K562 (cell line): ENCODE measurements around the gene MIEF2. TPM values are rescaled to one million over a fixed set of nuclear protein-coding genes. Genes with fewer than 3 reads are reported as not detected.

Experiments
- ATAC-seq: fragments of 200-7000 bp; cut with Tn5 transposase; 3 replicates; pipeline ENCODE4 v1.9.1; 2020; ENCODE audit warnings: moderate library complexity
- BruUV-seq: library from RNA; stranded (reverse); fragments of 400-500 nt; replicated peaks from 2 replicates; lab custom pipeline; 2021; lab: Mats Ljungman, UMichigan
- CTCF ChIA-PET: fragments of 300-600 bp; formaldehyde crosslinking; extraction: SDS; loops from one replicate; lab custom pipeline; 2021; ENCODE audit warnings: low intra/inter-chr PET ratio; lab: Yijun Ruan, JAX
- POLR2A ChIA-PET: fragments of 300-600, 350-650 bp; sonication (Branson Sonifier 250); formaldehyde crosslinking; extraction: SDS; loops from one replicate; lab custom pipeline; 2021; ENCODE audit warnings: antibody characterized with exemption, inconsistent platforms; lab: Yijun Ruan, JAX
- DNase-seq, 4 experiments: peaks; one replicate each; pipeline versions ENCODE4 v3.0.0 to v3.0.0-alpha.2; 2011 to 2018; ENCODE audit warnings: low spot score in 3 of 4, mixed read lengths in 3 of 4; ENCODE audit errors: extremely low read depth in 1 of 4
- FAIRE-seq: peaks from 2 replicates; lab custom pipeline; 2011; peaks lifted over from hg19 to GRCh38; lab: Jason Lieb, UNC
- H2AFZ ChIP-seq: 2 replicates; pipeline ENCODE4 v1.6.0; 2011; ENCODE audit warnings: low read depth, low read length, control low read depth, inconsistent platforms
- H3K27ac ChIP-seq: fragments of 200-600 bp; 3 replicates; pipeline ENCODE4 v1.8.0; 2011; ENCODE audit warnings: low read depth, mild to moderate bottlenecking, control low read depth, inconsistent platforms, low read length, moderate library complexity, mixed read lengths; ENCODE audit errors: extremely low read depth
- H3K27me3 ChIP-seq, 2 experiments: fragments of 300-600 bp in 1 of 2; 2 replicates in 1 of 2; 3 replicates in 1 of 2; pipeline versions ENCODE4 v1.6.0 to v1.8.0; 2011; ENCODE audit warnings: inconsistent platforms in 2 of 2, low read length in 2 of 2, mild to moderate bottlenecking in 1 of 2, mixed read lengths in 1 of 2, moderate library complexity in 1 of 2; ENCODE audit not compliant: control insufficient read depth in 2 of 2, insufficient read depth in 2 of 2
- H3K36me3 ChIP-seq: fragments of 300-600 bp; 3 replicates; pipeline ENCODE4 v1.8.0; 2011; ENCODE audit warnings: mild to moderate bottlenecking, low read length, inconsistent platforms; ENCODE audit not compliant: control insufficient read depth, insufficient read depth
- H3K4me1 ChIP-seq, 2 experiments: fragments of 200-600 bp in 1 of 2; replicated peaks in 1 of 2; 2 replicates in 1 of 2; 3 replicates in 1 of 2; pipeline versions ENCODE4 v1.5.1 to v1.8.0; 2011; ENCODE audit warnings: inconsistent platforms in 2 of 2, low read length in 2 of 2, mild to moderate bottlenecking in 1 of 2, mixed read lengths in 1 of 2, moderate library complexity in 1 of 2; ENCODE audit not compliant: control insufficient read depth in 2 of 2, insufficient read depth in 2 of 2
- H3K4me2 ChIP-seq: 2 replicates; pipeline ENCODE4 v1.6.1; 2011; ENCODE audit warnings: low read length, control low read depth, inconsistent platforms, mixed read lengths; ENCODE audit not compliant: insufficient read depth
- H3K4me3 ChIP-seq: fragments of 200-600 bp; sonication (generic), shearing (Covaris generic); 2 replicates; pipeline ENCODE4 v1.5.1; 2016; ENCODE audit warnings: control low read depth, inconsistent platforms
- H3K79me2 ChIP-seq: fragments of 200-600 bp; 3 replicates; pipeline ENCODE4 v1.8.0; 2011; ENCODE audit warnings: low read length, inconsistent platforms; ENCODE audit not compliant: control insufficient read depth, insufficient read depth
- H3K9ac ChIP-seq, 2 experiments: 2 replicates each; pipeline versions ENCODE4 v1.6.0 to v1.6.1; 2011; ENCODE audit warnings: low read depth in 2 of 2, low read length in 2 of 2, control low read depth in 1 of 2, inconsistent platforms in 1 of 2, mild to moderate bottlenecking in 1 of 2, mixed read lengths in 1 of 2; ENCODE audit not compliant: insufficient read depth in 1 of 2
- H3K9me1 ChIP-seq: one replicate; pipeline ENCODE4 v1.6.0; 2011; ENCODE audit warnings: inconsistent platforms, mild to moderate bottlenecking, low read length, moderate library complexity; ENCODE audit not compliant: control insufficient read depth, insufficient read depth
- H3K9me3 ChIP-seq: replicated peaks from 2 replicates; pipeline ENCODE4 v1.5.1; 2011; ENCODE audit warnings: low read depth, low read length, inconsistent platforms; ENCODE audit not compliant: control insufficient read depth, insufficient read depth
- H4K20me1 ChIP-seq: replicated peaks from 2 replicates; pipeline ENCODE4 v1.6.1; 2011; ENCODE audit warnings: low read length, inconsistent platforms, mixed read lengths; ENCODE audit not compliant: control insufficient read depth, insufficient read depth
- HMBOX1 ChIP-seq: sonication (generic); IDR thresholded peaks from 2 replicates; pipeline ENCODE4 v1.6.1; 2016
- HOMEZ ChIP-seq: fragments of 250-450 bp; sonication (Bioruptor Pico); IDR thresholded peaks from 2 replicates; pipeline ENCODE4 v1.4.0; 2020; ENCODE audit warnings: mild to moderate bottlenecking, moderate library complexity
- MIER1 ChIP-seq: fragments of 450-650 bp; IDR thresholded peaks from 2 replicates; pipeline ENCODE4 v1.6.1; 2016; ENCODE audit warnings: antibody characterized with exemption, mild to moderate bottlenecking, low read depth
- SIN3A ChIP-seq, 2 experiments: fragments of 150-350 bp in 1 of 2; IDR thresholded peaks; 2 replicates each; pipeline ENCODE4 v1.6.1; 2011 to 2016; ENCODE audit warnings: borderline replicate concordance in 2 of 2, low read depth in 2 of 2, low read length in 2 of 2, mild to moderate bottlenecking in 2 of 2, moderate library complexity in 2 of 2; ENCODE audit not compliant: control insufficient read depth in 1 of 2
- WGBS: fragments of 100-300 bp; shearing (Covaris generic); methylation state at CpG from one replicate; pipeline ENCODE4 v1.1.6; 2016; ENCODE audit warnings: low coverage, mixed read lengths; ENCODE audit not compliant: insufficient coverage; ENCODE audit errors: missing lambda C conversion rate; 5-methylcytosine and 5-hydroxymethylcytosine counted together
- in situ Hi-C: fragments of 300-500 bp; cut with MboI; formaldehyde crosslinking; loops from 4 replicates; pipeline ENCODE4 v1.15.0; 2018; ENCODE audit warnings: inconsistent platforms, mixed read lengths
- intact Hi-C: fragments of 100-400 bp; cut with micrococcal nuclease; formaldehyde crosslinking; loops from 2 replicates; pipeline ENCODE4 v1.14.2; 2022
- polyA plus RNA-seq, 8 experiments: library from polyadenylated mRNA; depleted of rRNA in 4 of 8; stranded (reverse) in 5 of 8; unstranded in 3 of 8; fragments of >200 nt; fragmentation: Nextera tagmentation in 2 of 8; fragmentation: Illumina TruSeq in 1 of 8; extraction: Ambion mirVana in 2 of 8; extraction: Trizol in 1 of 8; gene quantifications; 2 replicates each; pipeline versions ENCODE4 v1.2.1 to v1.2.3, GENCODE V29; 2011 to 2014; ENCODE audit warnings: inconsistent platforms in 1 of 8, missing spikeins in 1 of 8
- total RNA-seq, 7 experiments: library from RNA; depleted of rRNA in 6 of 7; stranded (reverse); fragments of >200 nt in 6 of 7; fragmentation: Illumina TruSeq in 2 of 7; extraction: Trizol in 2 of 7; gene quantifications; 2 replicates each; pipeline versions ENCODE4 v1.2.1 to v1.2.3, GENCODE V29; 2011 to 2021; ENCODE audit warnings: low replicate concordance in 1 of 7

MIEF2 gene
- total and polyA plus RNA-seq, 9 of the 15 experiments (the other 6 are each of a cell fraction or from before 2014, with no cell fraction given): 0.10 to 8.2 (median 2.4) TPM

- Histone ChIP-seq H3K9me3 (no peaks in the 10 kb centered on the region), H4K20me1 (no peaks in the 10 kb centered on the region), H3K4me2 (no peak overlapping the region), H3K27ac (no peak overlapping the region), H3K79me2 (no peaks in the 10 kb centered on the region), H3K4me3 (no peak overlapping the region), H3K4me1 (peaks cover 0 to 15% of the 10 kb centered on the region in 2 experiments; a peak in 1 of 5 replicates), H2AFZ (no peak overlapping the region), H3K9ac (no peak overlapping the region), H3K9me1 (no peaks in the 10 kb centered on the region), H3K27me3 (no peaks in the 10 kb centered on the region), H3K36me3 (peaks cover 8% of the 10 kb centered on the region; the same call in 2 of the 3 replicates)
- in situ Hi-C loops (no loop called here), intact Hi-C loops (no loop called here)
- no peak for TF ChIP-seq HOMEZ (CRISPR knock-in tag)
- no peak for TF ChIP-seq SIN3A (IDR thresholded peaks at IDR 0.05; ENCODE audit: borderline replicate concordance in 2 of 2, control insufficient read depth in 1 of 2, low read depth in 2 of 2, low read length in 2 of 2)
- TF ChIP-seq MIER1: no peak
- TF ChIP-seq HMBOX1: no peak
- POLR2A ChIA-PET: no interaction called here
- no peak for DNase-seq
- FAIRE-seq: no peak
- ATAC-seq: no peak
- WGBS: 81% methylated on average over 7 of the region's 19 CpGs
- no TSS peak for BruUV-seq
- CTCF ChIA-PET: no interaction called here
These were observed 20.0 kb upstream of the MIEF2 start for GRCh38 chr17:18240449-18240848.
